ENCODE measurements around the gene GLI2.

GLI2 gene

GRCh38 chr2:120738786-120739437 is 3.2 kb downstream of the GLI2 start:
- no peak for DNase-seq

GRCh38 chr2:120739438-120740090 is 3.9 kb downstream of the GLI2 start:
- DNase-seq, result no peak

GRCh38 chr2:120740375-120740764 is 4.7 kb downstream of the GLI2 start:
- DNase-seq, result no peak

GRCh38 chr2:120740765-120741524 is 5.3 kb downstream of the GLI2 start:
- no peak for DNase-seq

- no peak for DNase-seq
These were observed 6.2 kb downstream of the GLI2 start for GRCh38 chr2:120741571-120742561.

GRCh38 chr2:120743657-120744056 is 8.0 kb downstream of the GLI2 start:
- DNase-seq, result no peak

GRCh38 chr2:120744817-120745216 is 9.1 kb downstream of the GLI2 start:
- no peak for DNase-seq

- no peak for DNase-seq
These were observed 9.9 kb downstream of the GLI2 start for GRCh38 chr2:120745420-120746111.

- no peak for DNase-seq
These were observed 10.5 kb downstream of the GLI2 start for GRCh38 chr2:120746144-120746543.

- DNase-seq, result no peak
These were observed 11.6 kb downstream of the GLI2 start for GRCh38 chr2:120747281-120747680.

- DNase-seq, result no peak
These were observed 12.0 kb downstream of the GLI2 start for GRCh38 chr2:120747706-120748105.

- no peak for DNase-seq
These were observed 12.6 kb downstream of the GLI2 start for GRCh38 chr2:120748310-120748709.

GRCh38 chr2:120748741-120749140 is 13.1 kb downstream of the GLI2 start:
- DNase-seq, result no peak

GRCh38 chr2:120749506-120750431 is 14.1 kb downstream of the GLI2 start:
- DNase-seq, result no peak

GRCh38 chr2:120750488-120751210 is 15.0 kb downstream of the GLI2 start:
- no peak for DNase-seq

- DNase-seq, result no peak
These were observed 15.9 kb downstream of the GLI2 start for GRCh38 chr2:120751553-120751952.

GRCh38 chr2:120754067-120754960 is 18.6 kb downstream of the GLI2 start:
- no peak for DNase-seq

- no peak for DNase-seq
These were observed 22.8 kb downstream of the GLI2 start for GRCh38 chr2:120758181-120759144.
